Activated gamma-delta T cell treated with Interleukin-2 at 50 U/mL for 16 hours (primary cell): ENCODE measurements around the gene MAP7D3.
"Not testable (repeated sequence)": the region's sequence is repeated elsewhere in the genome, so short reads cannot be mapped to it uniquely, and the experiment has no call there.

Experiments
- DNase-seq: peaks from one replicate; pipeline ENCODE4 v3.0.0-alpha.2; 2020

MAP7D3 gene

GRCh38 chrX:136176399-136176825 is 74.8 kb downstream of the MAP7D3 start:
- DNase-seq = no peak

DNA sequence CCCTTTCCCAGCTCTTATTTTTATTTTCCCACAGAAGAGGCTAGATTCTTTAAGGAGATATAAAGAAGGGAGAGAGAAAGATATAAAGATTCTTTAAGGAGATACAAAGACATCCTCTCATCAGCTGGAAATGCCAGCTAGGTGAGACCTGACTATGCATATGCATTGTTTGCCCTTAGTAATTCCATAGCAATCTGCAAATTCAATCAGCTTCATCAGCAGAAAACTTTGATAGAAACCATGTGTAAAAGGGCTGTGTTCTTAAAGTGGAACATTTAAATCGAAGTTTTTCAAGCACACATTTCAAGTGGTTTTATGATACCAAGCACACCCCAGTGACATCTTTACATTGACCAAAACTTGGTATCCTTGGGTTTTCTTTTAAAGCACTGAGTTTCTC is 79.8 kb downstream of the MAP7D3 start:
- no peak for DNase-seq

DNA sequence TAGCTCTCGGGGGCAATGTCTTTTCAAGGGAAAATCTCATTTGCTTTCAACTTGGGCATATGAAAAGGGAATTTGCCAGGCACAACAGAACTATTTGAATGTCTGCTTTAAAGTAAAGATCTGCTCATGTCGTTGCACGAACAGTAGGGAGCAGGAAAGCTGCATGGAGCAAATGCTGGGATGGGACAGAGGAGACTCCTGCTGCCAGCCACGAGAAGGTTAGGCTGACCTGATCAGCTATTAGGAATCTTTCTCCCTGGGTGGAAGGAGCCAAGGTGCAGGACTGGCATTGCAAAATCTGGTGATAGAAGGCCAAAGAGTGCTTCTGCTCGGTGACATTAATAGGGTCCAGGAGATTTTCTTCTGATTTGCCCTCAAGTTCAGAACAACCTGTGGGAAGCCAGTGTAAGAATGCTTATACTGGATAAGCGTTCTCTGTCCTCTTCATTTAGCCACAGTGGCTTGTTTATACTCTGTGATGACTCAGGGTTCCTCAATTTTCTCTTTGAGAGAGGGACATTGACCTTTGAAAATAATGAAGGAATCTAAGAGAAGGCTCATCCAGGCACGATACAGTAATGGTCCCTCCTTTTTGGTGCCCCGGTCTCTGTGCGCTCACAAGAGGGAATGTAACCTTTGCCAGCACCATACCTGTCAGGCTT is 80.9 kb downstream of the MAP7D3 start:
- DNase-seq = no peak

- DNase-seq = no peak
Observed at GRCh38 chrX:136168929-136169735, 82.1 kb downstream of the MAP7D3 start.

GRCh38 chrX:136167989-136168388 is 83.2 kb downstream of the MAP7D3 start:
- not testable (repeated sequence) for DNase-seq

GRCh38 chrX:136166221-136166855 is 84.9 kb downstream of the MAP7D3 start:
- no peak for DNase-seq

GRCh38 chrX:136165406-136165805 is 85.8 kb downstream of the MAP7D3 start:
- DNase-seq = no peak

DNA sequence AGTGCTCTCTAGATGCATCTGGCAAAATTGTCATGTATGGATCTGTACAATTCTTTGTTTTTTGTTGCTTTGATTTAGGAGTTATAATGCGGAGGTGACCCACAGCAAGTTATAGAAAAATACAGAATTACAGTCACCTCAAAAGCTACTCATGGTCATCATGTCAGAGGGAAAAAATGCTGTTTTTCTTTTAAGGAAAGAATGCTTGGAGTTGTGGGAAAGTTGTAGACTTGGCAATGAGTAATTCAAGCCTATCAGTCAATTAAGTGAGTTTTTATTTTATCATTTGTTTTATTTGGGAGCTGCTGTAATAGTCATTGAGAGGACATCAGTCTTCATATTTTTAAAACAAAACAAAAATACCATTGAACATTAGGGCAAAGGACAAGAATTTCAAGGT is 87.5 kb downstream of the MAP7D3 start:
- DNase-seq = no peak
